ENCODE measurements around the gene CAPN11.
"Not testable (repeated sequence)": the region's sequence is repeated elsewhere in the genome, so short reads cannot be mapped to it uniquely, and the experiment has no call there.

The CAPN11 gene

DNA sequence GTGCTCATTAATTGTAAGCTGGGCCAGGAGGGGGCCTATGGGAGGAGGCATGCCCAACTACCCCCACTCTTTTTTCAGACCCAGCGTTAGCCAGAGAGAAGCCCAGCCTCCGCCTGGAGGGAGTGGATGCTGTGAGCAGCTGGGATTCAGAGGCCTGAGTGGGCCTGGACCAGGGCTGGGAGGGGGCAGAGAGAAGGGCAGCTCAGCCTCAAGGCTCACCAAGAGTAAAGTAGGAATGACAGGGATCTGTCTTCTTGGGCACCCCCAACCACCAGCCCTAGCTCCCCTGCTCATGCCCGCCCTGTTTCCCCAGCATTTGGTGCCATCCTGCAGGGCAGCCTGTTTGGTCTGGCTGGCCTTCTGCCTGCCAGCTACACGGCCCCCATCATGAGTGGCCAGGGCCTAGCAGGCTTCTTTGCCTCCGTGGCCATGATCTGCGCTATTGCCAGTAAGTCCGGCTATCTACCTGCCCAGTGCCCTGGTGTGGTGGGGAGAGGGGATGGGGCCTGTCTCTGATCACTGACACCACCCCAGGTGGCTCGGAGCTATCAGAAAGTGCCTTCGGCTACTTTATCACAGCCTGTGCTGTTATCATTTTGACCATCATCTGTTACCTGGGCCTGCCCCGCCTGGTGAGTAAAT, 71.5 kb downstream of the CAPN11 start:
- no peak for DNase-seq

DNA sequence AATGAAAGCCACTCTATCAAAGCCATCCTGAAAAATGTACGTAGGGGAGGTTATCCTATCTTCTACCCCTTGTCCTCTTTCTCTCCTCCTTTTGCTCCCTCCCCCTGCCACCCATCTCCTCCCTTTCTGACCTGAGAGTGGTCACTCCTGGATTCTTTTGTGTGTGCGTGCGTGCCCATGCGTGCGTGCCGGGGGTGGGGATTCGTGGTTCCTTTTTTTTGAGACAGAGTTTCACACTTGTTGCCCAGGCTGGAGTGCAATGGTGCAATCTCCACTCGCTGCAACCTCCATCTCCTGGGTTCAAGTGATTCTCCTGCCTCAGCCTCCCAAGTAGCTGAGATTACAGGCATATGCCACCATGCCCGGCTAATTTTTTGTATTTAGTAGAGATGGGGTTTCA, 72.8 kb downstream of the CAPN11 start:
- not testable (repeated sequence) for DNase-seq

DNA sequence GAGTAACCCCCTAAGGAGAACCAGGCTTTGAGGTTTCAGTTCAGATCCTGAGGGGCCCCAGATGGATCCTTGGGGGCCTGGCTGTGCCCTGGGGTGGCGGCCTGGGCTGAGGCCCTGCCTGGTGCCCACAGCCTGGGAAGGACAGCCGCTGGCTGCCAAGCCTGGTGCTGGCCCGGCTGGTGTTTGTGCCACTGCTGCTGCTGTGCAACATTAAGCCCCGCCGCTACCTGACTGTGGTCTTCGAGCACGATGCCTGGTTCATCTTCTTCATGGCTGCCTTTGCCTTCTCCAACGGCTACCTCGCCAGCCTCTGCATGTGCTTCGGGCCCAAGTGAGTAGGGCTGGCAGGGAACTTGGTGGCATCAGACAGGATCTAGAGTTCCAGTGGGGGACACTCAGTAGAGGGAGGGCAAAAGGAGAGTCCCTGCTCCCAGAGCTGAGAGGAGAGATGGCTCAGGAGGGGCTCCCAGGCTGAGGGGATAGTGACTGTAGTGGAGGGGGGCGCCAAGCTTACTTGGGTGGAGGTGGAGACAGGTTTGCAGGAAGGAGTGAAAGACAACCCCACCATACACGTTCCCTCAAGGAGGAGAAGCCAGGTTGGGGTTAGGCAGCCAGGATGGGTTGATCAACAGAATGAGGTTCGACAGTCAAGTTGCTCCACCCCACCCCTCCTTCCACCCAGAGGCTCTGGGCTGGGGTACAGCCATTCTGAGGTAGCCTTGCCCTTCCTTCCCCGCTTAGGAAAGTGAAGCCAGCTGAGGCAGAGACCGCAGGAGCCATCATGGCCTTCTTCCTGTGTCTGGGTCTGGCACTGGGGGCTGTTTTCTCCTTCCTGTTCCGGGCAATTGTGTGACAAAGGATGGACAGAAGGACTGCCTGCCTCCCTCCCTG, 74.3 kb downstream of the CAPN11 start:
- no peak for DNase-seq

GRCh38 chr6:44233567-44234100, 75.0 kb downstream of the CAPN11 start:
- no peak for DNase-seq
